Mesendoderm (in vitro differentiated cells): ENCODE results near the gene MAP3K20.

Experiments
- DNase-seq: peaks from one replicate; pipeline ENCODE4 v3.0.0; 2013
- H2AK5ac ChIP-seq: 2 replicates; pipeline ENCODE4 v1.6.1; 2013; ENCODE audit warnings: low read length, inconsistent platforms
- H2BK120ac ChIP-seq: 2 replicates; pipeline ENCODE4 v1.6.1; 2013; ENCODE audit warnings: low read depth, mild to moderate bottlenecking, low read length, moderate library complexity, mixed read lengths
- H2BK15ac ChIP-seq: replicated peaks from 2 replicates; pipeline ENCODE4 v1.6.1; 2013; ENCODE audit warnings: low read depth, mild to moderate bottlenecking, moderate library complexity
- H2BK5ac ChIP-seq: 2 replicates; pipeline ENCODE4 v1.6.1; 2013; ENCODE audit warnings: low read length, inconsistent platforms
- H3K18ac ChIP-seq: 2 replicates; pipeline ENCODE4 v1.6.1; 2013; ENCODE audit warnings: mild to moderate bottlenecking, low read length, mixed read lengths
- H3K23ac ChIP-seq: one replicate; pipeline ENCODE4 v1.6.1; 2013; ENCODE audit warnings: low read length
- H3K27ac ChIP-seq: 2 replicates; pipeline ENCODE4 v1.5.1; 2013; ENCODE audit warnings: low read depth, mild to moderate bottlenecking, inconsistent platforms, low read length, moderate library complexity
- H3K27me3 ChIP-seq: 2 replicates; pipeline ENCODE4 v1.6.1; 2013; ENCODE audit warnings: low read length, control low read depth, mild to moderate bottlenecking, inconsistent platforms; ENCODE audit not compliant: insufficient read depth, poor library complexity
- H3K36me3 ChIP-seq: 2 replicates; pipeline ENCODE4 v1.6.1; 2013; ENCODE audit warnings: low read length, inconsistent platforms; ENCODE audit not compliant: control insufficient read depth, insufficient read depth
- H3K4ac ChIP-seq: one replicate; pipeline ENCODE4 v1.6.1; 2013; ENCODE audit warnings: low read depth, mild to moderate bottlenecking, low read length, moderate library complexity
- H3K4me1 ChIP-seq: 2 replicates; pipeline ENCODE4 v1.6.1; 2013; ENCODE audit warnings: low read depth, low read length, inconsistent platforms; ENCODE audit not compliant: control insufficient read depth
- H3K4me2 ChIP-seq: 2 replicates; pipeline ENCODE4 v1.6.1; 2013; ENCODE audit warnings: low read length
- H3K4me3 ChIP-seq: 2 replicates; pipeline ENCODE4 v1.5.1; 2013; ENCODE audit warnings: mild to moderate bottlenecking, low read length
- H3K56ac ChIP-seq: one replicate; pipeline ENCODE4 v1.6.1; 2013; ENCODE audit warnings: low read length
- H3K79me1 ChIP-seq: 2 replicates; pipeline ENCODE4 v1.6.1; 2013; ENCODE audit warnings: low read length, inconsistent platforms
- H3K79me2 ChIP-seq: 2 replicates; pipeline ENCODE4 v1.6.1; 2013; ENCODE audit warnings: mild to moderate bottlenecking, low read length; ENCODE audit not compliant: control insufficient read depth, insufficient read depth
- H3K9ac ChIP-seq: 2 replicates; pipeline ENCODE4 v1.6.1; 2013; ENCODE audit warnings: low read length, inconsistent platforms
- H4K5ac ChIP-seq: one replicate; pipeline ENCODE4 v1.6.1; 2013; ENCODE audit warnings: low read length
- H4K8ac ChIP-seq: one replicate; pipeline ENCODE4 v1.6.1; 2013; ENCODE audit warnings: low read depth, mild to moderate bottlenecking, control low read depth, low read length, moderate library complexity
- WGBS: extraction: QIAGEN DNeasy Blood & Tissue Kit; methylation state at CpG from one replicate; pipeline ENCODE4 v1.1.7; 2013; ENCODE audit warnings: low lambda C conversion rate, missing lambda C conversion rate; ENCODE audit not compliant: insufficient coverage; ENCODE audit errors: extremely low coverage; 5-methylcytosine and 5-hydroxymethylcytosine counted together

MAP3K20 gene

DNA sequence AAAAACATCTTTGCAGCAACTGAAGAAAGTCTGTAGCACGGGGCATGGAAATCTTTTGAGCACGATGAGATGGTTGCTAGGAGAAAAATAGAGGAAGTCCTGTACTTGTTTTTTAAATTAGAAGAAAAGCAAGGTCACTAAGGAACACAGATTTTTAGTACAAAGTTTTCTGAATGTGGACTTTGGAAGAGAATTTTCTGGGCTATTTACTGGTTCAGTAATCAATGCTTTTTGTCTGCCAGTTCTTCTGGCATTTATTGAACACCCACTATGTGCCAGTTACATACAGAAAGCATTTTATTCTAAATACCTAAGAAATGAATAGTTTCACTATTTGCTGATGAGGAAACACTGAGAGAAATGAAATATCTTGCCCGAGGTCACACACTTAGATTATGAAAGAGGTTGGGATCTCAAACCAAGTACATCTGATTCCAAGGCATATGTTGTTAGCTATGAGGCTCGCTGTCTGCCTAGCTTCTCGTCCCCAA lies 15.6 kb upstream of the MAP3K20 start:
- DNase-seq: no peak
- H3K79me2 ChIP-seq: no peaks in the 10 kb centered on the region
- H4K8ac ChIP-seq: no peak overlapping the region
- no peaks in the 10 kb centered on the region for H3K79me1 ChIP-seq
- no CpG with 5 or more reads among the region's 5 CpGs for WGBS
- no peak overlapping the region for H2BK15ac ChIP-seq
- no peak overlapping the region for H3K4me3 ChIP-seq
- H3K27ac ChIP-seq: no peak overlapping the region
- no peak overlapping the region for H3K4ac ChIP-seq
- no peak overlapping the region for H2BK5ac ChIP-seq
- no peaks in the 10 kb centered on the region for H3K4me1 ChIP-seq
- no peak overlapping the region for H3K56ac ChIP-seq
- no peak overlapping the region for H4K5ac ChIP-seq
- no peak overlapping the region for H3K23ac ChIP-seq
- no peak overlapping the region for H3K4me2 ChIP-seq
- no peak overlapping the region for H2BK120ac ChIP-seq
- no peaks in the 10 kb centered on the region for H3K27me3 ChIP-seq
- H2AK5ac ChIP-seq: no peak overlapping the region
- H3K36me3 ChIP-seq: no peaks in the 10 kb centered on the region
- H3K18ac ChIP-seq: no peak overlapping the region
- H3K9ac ChIP-seq: no peak overlapping the region

DNA sequence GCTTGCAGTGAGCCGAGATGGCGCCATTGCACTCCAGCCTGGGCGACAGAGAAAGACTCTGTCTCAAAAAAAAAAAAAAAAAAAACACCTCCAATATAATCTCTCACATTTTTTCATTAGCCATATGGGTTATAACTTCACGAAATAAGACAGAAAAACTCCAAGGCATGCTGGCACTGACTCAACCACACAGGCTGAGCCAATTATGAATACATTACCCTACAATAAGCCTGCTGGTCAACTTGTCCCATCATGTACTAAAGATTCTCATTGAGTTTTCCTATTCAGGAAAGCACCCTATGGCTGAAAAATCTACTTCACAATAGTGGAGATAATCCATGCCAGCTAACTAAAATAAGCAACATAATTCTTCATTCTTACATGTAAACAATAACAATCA lies 12.8 kb upstream of the MAP3K20 start:
- H3K9ac ChIP-seq: no peak overlapping the region
- H3K79me2 ChIP-seq: no peaks in the 10 kb centered on the region
- H3K18ac ChIP-seq: no peak overlapping the region
- H3K4me3 ChIP-seq: no peak overlapping the region
- H4K8ac ChIP-seq: no peak overlapping the region
- H3K56ac ChIP-seq: no peak overlapping the region
- no peak overlapping the region for H3K27ac ChIP-seq
- no peaks in the 10 kb centered on the region for H3K27me3 ChIP-seq
- no peaks in the 10 kb centered on the region for H3K79me1 ChIP-seq
- no peak overlapping the region for H2BK15ac ChIP-seq
- DNase-seq: no peak
- H2BK120ac ChIP-seq: no peak overlapping the region
- no peaks in the 10 kb centered on the region for H3K4me1 ChIP-seq
- H4K5ac ChIP-seq: no peak overlapping the region
- H3K23ac ChIP-seq: no peak overlapping the region
- H2BK5ac ChIP-seq: no peak overlapping the region
- WGBS: no CpG with 5 or more reads among the region's 4 CpGs
- no peak overlapping the region for H3K4me2 ChIP-seq
- no peaks in the 10 kb centered on the region for H3K36me3 ChIP-seq
- no peak overlapping the region for H3K4ac ChIP-seq
- no peak overlapping the region for H2AK5ac ChIP-seq

GRCh38 chr2:173064151-173064805 lies 11.4 kb upstream of the MAP3K20 start:
- Histone ChIP-seq H2BK120ac (no peak overlapping the region), H3K56ac (no peak overlapping the region), H3K27ac (no peak overlapping the region), H3K27me3 (no peaks in the 10 kb centered on the region), H3K79me2 (no peaks in the 10 kb centered on the region), H3K36me3 (no peaks in the 10 kb centered on the region), H4K8ac (no peak overlapping the region), H3K79me1 (no peaks in the 10 kb centered on the region), H3K23ac (no peak overlapping the region), H3K4me2 (no peak overlapping the region), H3K4me1 (no peaks in the 10 kb centered on the region), H3K9ac (no peak overlapping the region), H2BK5ac (no peak overlapping the region), H2BK15ac (no peak overlapping the region), H3K4me3 (no peak overlapping the region), H3K18ac (no peak overlapping the region), H4K5ac (no peak overlapping the region), H2AK5ac (no peak overlapping the region), H3K4ac (no peak overlapping the region)
- WGBS: no CpG with 5 or more reads among the region's 4 CpGs
- DNase-seq: no peak

DNA sequence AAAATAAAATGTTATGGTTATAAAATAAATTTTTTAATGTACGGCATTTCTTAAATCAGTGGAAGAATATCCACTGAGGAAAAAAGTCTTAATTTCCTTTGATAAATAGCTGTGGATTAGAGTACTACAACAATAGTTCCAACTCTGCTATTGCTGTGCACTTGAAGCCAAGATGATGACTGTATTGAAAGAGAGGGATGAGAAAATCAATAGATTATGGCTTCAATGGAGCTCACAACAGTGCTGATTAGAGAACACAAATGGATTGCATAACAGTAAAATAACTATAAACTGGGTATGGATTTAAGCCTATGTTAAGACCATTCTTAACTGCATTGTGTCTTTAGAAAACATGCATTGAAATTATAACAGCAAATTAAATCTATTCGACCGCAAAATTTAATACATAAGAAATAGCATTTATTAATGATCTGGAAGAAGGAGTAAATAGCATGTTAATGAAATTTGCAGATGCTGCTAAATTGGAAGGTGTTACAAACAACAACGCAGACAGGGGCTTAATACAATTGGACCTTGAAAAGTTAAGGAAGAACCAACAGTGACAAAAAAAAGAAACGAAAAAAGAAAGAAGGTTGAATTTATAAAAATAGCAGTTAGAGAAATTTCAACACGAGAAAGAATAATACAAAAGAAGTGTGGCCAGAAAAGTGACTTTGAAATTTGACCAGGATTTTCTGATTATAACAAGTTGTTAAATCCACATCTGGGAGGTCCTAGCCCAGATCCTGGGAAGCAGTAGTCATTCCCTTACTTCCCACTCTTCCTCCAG lies 8.6 kb upstream of the MAP3K20 start:
- Histone ChIP-seq H4K8ac (no peak overlapping the region), H2BK120ac (no peak overlapping the region), H3K4ac (no peak overlapping the region), H3K79me2 (no peaks in the 10 kb centered on the region), H3K4me2 (no peak overlapping the region), H3K79me1 (no peaks in the 10 kb centered on the region), H2BK15ac (no peak overlapping the region), H3K27me3 (no peaks in the 10 kb centered on the region), H3K9ac (no peak overlapping the region), H3K27ac (no peak overlapping the region), H3K4me1 (no peaks in the 10 kb centered on the region), H3K56ac (no peak overlapping the region), H3K23ac (no peak overlapping the region), H2BK5ac (no peak overlapping the region), H3K18ac (no peak overlapping the region), H3K4me3 (no peak overlapping the region), H3K36me3 (no peaks in the 10 kb centered on the region), H4K5ac (no peak overlapping the region), H2AK5ac (no peak overlapping the region)
- 100% methylated on average over 2 of the region's 6 CpGs for WGBS
- DNase-seq: no peak

DNA sequence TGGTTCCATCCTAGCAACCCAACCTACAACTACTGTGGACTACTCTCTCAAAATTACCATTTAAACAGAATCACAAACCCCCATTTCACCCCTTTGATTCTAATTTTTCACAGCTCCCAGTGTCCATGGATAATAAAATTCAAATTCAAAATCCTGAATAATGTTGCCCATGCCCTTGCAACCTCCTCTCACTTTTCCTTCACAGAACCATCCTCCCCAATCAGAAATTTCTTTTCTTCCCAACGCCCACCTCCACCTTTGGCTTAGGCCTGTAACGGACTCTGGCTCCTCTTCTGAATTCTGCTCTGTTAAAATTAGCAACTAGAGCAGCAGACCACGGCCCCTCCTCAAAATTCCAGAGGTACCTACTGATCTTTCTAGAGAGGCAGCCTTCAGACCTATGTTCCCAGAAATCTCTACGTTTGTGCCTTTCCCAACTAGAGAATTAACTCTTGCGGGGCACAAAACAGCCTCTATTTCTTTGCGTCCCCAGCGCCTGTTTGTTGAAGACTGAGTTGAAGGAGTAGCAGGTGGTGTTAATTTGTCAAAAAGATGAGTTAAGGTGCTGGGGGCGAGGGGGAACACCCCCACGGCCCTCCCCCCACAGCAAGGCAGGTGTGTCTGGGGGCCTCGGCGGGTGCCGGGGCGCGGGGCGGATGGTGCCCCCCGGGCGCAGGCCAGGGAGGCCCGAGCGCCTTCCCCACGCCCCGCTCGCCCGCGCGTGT lies 428 bp upstream of the MAP3K20 start:
- H3K23ac ChIP-seq: no peak overlapping the region
- no CpG with 5 or more reads among the region's 25 CpGs for WGBS
- no peak overlapping the region for H3K27ac ChIP-seq

More for the DNA sequence above, 428 bp upstream of the MAP3K20 start:
- Histone ChIP-seq H2BK120ac (no peak overlapping the region), H3K18ac (peak overlapping the region; percentile 53), H3K4me2 (peak overlapping the region; percentile 66), H3K79me2 (peaks cover 3% of the 10 kb centered on the region), H3K4me1 (no peaks in the 10 kb centered on the region), H3K27me3 (no peaks in the 10 kb centered on the region), H2AK5ac (no peak overlapping the region), H3K4ac (no peak overlapping the region), H3K4me3 (peak overlapping the region; percentile 78), H4K5ac (no peak overlapping the region), H2BK15ac (no peak overlapping the region), H3K36me3 (no peaks in the 10 kb centered on the region), H4K8ac (no peak overlapping the region), H2BK5ac (no peak overlapping the region), H3K56ac (peak overlapping the region; percentile 94), H3K79me1 (peaks cover 5% of the 10 kb centered on the region), H3K9ac (peak overlapping the region; percentile 91)
- DNase-seq: peak; percentile 61
